RWPE1 (cell line): ENCODE data around the gene MANBA.

Experiments
- CTCF ChIA-PET: fragments of 350-600 bp; sonication (Branson Sonifier 250); formaldehyde crosslinking; extraction: SDS; loops from one replicate; lab custom pipeline; 2021; lab: Yijun Ruan, JAX
- POLR2A ChIA-PET: fragments of 400-600 bp; formaldehyde crosslinking; extraction: SDS; loops from one replicate; lab custom pipeline; 2020; ENCODE audit warnings: antibody characterized with exemption; ENCODE audit not compliant: low non-redundant PET; lab: Yijun Ruan, JAX
- DNase-seq: peaks from one replicate; pipeline ENCODE4 v3.0.0; 2012; ENCODE audit warnings: low spot score
- H3K27ac ChIP-seq: fragments of 450-650 bp; 2 replicates; pipeline ENCODE4 v1.5.1; 2017
- CTCF ChIP-seq: fragments of 450-650 bp; conservative IDR thresholded peaks from 2 replicates; pipeline ENCODE4 v1.5.1; 2017; ENCODE audit warnings: low read depth, mild to moderate bottlenecking

Gene MANBA

GRCh38 chr4:102760645-102761295 is at the start of gene MANBA:
TSS of gene MANBA (minus strand) at chr4:102760968. CDS start at chr4:102760894, 74 bp downstream.
- ChIA-PET POLR2A (no interaction called here), CTCF (interaction anchor here (0.6 to 1.4 kb wide), 3 partner anchors 140 to 311 kb away, joined by 3 read pairs; no protein-coding TSS in a partner anchor)
- peak within 1 kb of the TSS; percentile 82 for H3K27ac ChIP-seq
- DNase-seq: peak; percentile 86
- no peak for TF ChIP-seq CTCF

GRCh38 chr4:102809691-102810090 is 48.9 kb upstream of the MANBA start:
- no peak overlapping the region for H3K27ac ChIP-seq
- CTCF ChIA-PET: no interaction called here
- TF ChIP-seq CTCF: no peak
- no peak for DNase-seq
- POLR2A ChIA-PET: no interaction called here

DNA sequence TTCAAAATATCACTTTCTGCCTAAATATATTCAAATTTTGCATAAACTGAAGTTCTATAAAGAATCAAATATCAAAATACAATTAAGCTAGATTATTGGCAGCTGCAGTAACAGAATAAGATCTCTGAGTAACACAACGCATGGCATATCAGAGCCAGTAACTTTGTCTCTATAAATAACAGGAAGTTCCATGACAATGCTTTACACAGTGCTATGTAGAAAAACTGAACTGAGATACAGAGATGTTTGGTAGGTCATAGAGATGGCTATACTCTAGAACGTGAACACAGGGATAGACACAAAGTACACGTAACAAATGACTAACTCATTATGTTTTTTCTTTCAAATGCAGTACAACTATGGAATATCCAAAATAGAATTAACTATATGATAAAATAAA is 48.4 kb upstream of the MANBA start:
- CTCF ChIA-PET: no interaction called here
- no peak for TF ChIP-seq CTCF
- no peak for DNase-seq
- H3K27ac ChIP-seq: no peak overlapping the region
- POLR2A ChIA-PET: no interaction called here

DNA sequence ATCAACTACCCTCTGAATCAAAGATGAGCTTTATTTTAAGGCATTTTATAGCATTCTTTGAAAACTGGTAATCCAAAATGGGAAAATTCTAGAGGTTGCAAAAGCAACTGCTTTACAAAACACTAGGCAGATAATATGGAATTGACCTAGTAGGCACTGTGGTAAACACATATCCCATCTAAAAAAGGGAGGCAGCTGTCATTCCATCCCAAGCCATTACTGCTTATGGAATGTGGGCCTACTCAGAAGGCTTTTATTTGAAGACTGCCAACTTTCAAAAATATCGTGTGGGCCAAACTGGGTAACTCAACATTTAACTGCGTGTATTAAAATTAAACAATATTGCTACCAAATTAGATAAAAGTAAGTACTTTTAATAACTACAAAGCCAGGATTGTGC is 47.2 kb upstream of the MANBA start:
- CTCF ChIA-PET: no interaction called here
- no peak overlapping the region for H3K27ac ChIP-seq
- POLR2A ChIA-PET: no interaction called here
- no peak for DNase-seq
- no peak for TF ChIP-seq CTCF

- no peak for DNase-seq
- no peak for TF ChIP-seq CTCF
- POLR2A ChIA-PET: no interaction called here
- CTCF ChIA-PET: no interaction called here
- H3K27ac ChIP-seq: no peak overlapping the region
Measured at GRCh38 chr4:102807345-102807744, 46.6 kb upstream of the MANBA start.

DNA sequence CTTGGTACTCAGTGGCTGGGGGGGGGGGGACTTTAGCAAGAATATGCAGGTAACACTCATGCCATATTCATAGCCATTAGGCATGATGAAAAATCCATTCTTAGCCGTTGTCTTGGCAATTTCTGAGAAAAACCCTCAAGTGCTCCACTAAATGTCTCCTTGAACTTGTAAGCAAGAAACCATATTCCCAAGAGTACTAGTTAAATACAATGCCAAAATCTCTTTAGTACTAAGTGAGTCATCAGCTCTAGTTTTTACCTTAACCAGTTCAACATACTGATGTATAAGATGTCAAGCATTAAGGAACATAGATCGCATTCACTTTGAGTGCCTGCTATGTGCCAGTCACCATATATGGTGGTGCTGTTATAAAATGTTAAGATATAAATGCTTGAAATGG is 39.0 kb upstream of the MANBA start:
- DNase-seq: no peak
- CTCF ChIA-PET: no interaction called here
- no peak overlapping the region for H3K27ac ChIP-seq
- TF ChIP-seq CTCF: no peak
- POLR2A ChIA-PET: interaction anchor here (0.6 kb wide), 1 partner anchor 174 kb away, joined by 3 read pairs; no protein-coding TSS in a partner anchor
